Astrocyte (in vitro differentiated cells and primary cell): ENCODE measurements around the gene DEXI. TPM values are rescaled to one million over a fixed set of nuclear protein-coding genes. Genes with fewer than 3 reads are reported as not detected.
"Not testable (repeated sequence)": the region's sequence is repeated elsewhere in the genome, so short reads cannot be mapped to it uniquely, and the experiment has no call there.

Source experiments
- DNase-seq: peaks from one replicate; pipeline ENCODE4 v3.0.0-alpha.2; 2010; ENCODE audit warnings: low read depth
- FAIRE-seq: peaks from 2 replicates; lab custom pipeline; 2011; peaks lifted over from hg19 to GRCh38; lab: Jason Lieb, UNC
- H2AFZ ChIP-seq: 2 replicates; pipeline ENCODE4 v1.6.0; 2012; ENCODE audit warnings: low read depth, low read length, inconsistent platforms
- H3K27ac ChIP-seq: 2 replicates; pipeline ENCODE4 v1.5.1; 2011; ENCODE audit warnings: low read depth, low read length, inconsistent platforms
- H3K27me3 ChIP-seq: 2 replicates; pipeline ENCODE4 v1.6.0; 2011; ENCODE audit warnings: low read length, inconsistent platforms; ENCODE audit not compliant: insufficient read depth
- H3K36me3 ChIP-seq: 2 replicates; pipeline ENCODE4 v1.5.1; 2011; ENCODE audit warnings: low read length, inconsistent platforms; ENCODE audit not compliant: insufficient read depth
- H3K4me1 ChIP-seq: 2 replicates; pipeline ENCODE4 v1.5.1; 2011; ENCODE audit warnings: low read length, inconsistent platforms; ENCODE audit not compliant: insufficient read depth
- H3K4me2 ChIP-seq: 2 replicates; pipeline ENCODE4 v1.6.0; 2012; ENCODE audit warnings: low read length, inconsistent platforms
- H3K4me3 ChIP-seq: 2 replicates; pipeline ENCODE4 v1.5.1; 2011; ENCODE audit warnings: low read depth, mild to moderate bottlenecking, low read length, inconsistent platforms; ENCODE audit not compliant: insufficient read depth
- H3K79me2 ChIP-seq: 2 replicates; pipeline ENCODE4 v1.6.0; 2012; ENCODE audit warnings: mild to moderate bottlenecking, low read length, inconsistent platforms; ENCODE audit not compliant: insufficient read depth
- H3K9ac ChIP-seq: 2 replicates; pipeline ENCODE4 v1.6.0; 2012; ENCODE audit warnings: mild to moderate bottlenecking, low read length, inconsistent platforms
- H3K9me3 ChIP-seq: 2 replicates; pipeline ENCODE4 v1.5.1; 2012; ENCODE audit warnings: low read depth, mild to moderate bottlenecking, low read length, inconsistent platforms; ENCODE audit not compliant: insufficient read depth
- H4K20me1 ChIP-seq: 2 replicates; pipeline ENCODE4 v1.6.0; 2012; ENCODE audit warnings: low read length, inconsistent platforms; ENCODE audit not compliant: insufficient read depth
- H3K27ac Mint-ChIP-seq: one replicate; pipeline ENCODE4 v1.8.0; 2021; ENCODE audit warnings: mild to moderate bottlenecking, mixed read lengths; ENCODE audit not compliant: unreplicated experiment
- H3K27me3 Mint-ChIP-seq: one replicate; pipeline ENCODE4 v1.8.0; 2021; ENCODE audit warnings: low read depth, mixed read lengths; ENCODE audit not compliant: unreplicated experiment
- H3K36me3 Mint-ChIP-seq: one replicate; pipeline ENCODE4 v1.8.0; 2021; ENCODE audit warnings: low read depth, mixed read lengths; ENCODE audit not compliant: unreplicated experiment
- H3K4me1 Mint-ChIP-seq: one replicate; pipeline ENCODE4 v1.8.0; 2021; ENCODE audit warnings: low read depth, mixed read lengths; ENCODE audit not compliant: unreplicated experiment
- H3K4me3 Mint-ChIP-seq: one replicate; pipeline ENCODE4 v1.8.0; 2021; ENCODE audit warnings: mild to moderate bottlenecking, moderate library complexity, mixed read lengths; ENCODE audit not compliant: unreplicated experiment
- H3K9me3 Mint-ChIP-seq: one replicate; pipeline ENCODE4 v1.8.0; 2021; ENCODE audit warnings: mild to moderate bottlenecking, mixed read lengths; ENCODE audit not compliant: unreplicated experiment
- EZH2 ChIP-seq: IDR thresholded peaks from 2 replicates; pipeline ENCODE4 v1.6.1; 2012; ENCODE audit warnings: mild to moderate bottlenecking, low read length, inconsistent platforms; ENCODE audit not compliant: insufficient read depth
- total RNA-seq: library from RNA; stranded (reverse); gene quantifications from 2 replicates; pipeline ENCODE4 v1.2.1, GENCODE V29; 2021
- TF ChIP-seq, protein P1 (sequence below): IDR thresholded peaks from 2 replicates; pipeline ENCODE4 v1.5.1; 2011; ENCODE audit warnings: low read depth, mild to moderate bottlenecking, inconsistent platforms, low read length, moderate library complexity; ENCODE audit not compliant: insufficient read depth

DEXI gene
- total RNA-seq, 1 donor from 2014 or later: 39.8 TPM

GRCh38 chr16:10967986-10968385 is 25.7 kb upstream of the DEXI start:
- Histone ChIP-seq H3K4me2 (no peak overlapping the region), H3K27me3 (no peaks in the 10 kb centered on the region), H3K79me2 (no peaks in the 10 kb centered on the region), H3K36me3 (peaks cover 4% of the 10 kb centered on the region), H3K4me3 (no peak overlapping the region), H3K9ac (no peak overlapping the region), H3K9me3 (no peaks in the 10 kb centered on the region), H3K27ac (no peak overlapping the region), H4K20me1 (peaks cover 12% of the 10 kb centered on the region), H2AFZ (no peak overlapping the region), H3K4me1 (peaks cover 11% of the 10 kb centered on the region)
- no peak for TF ChIP-seq EZH2
- TF ChIP-seq, protein P1, sequence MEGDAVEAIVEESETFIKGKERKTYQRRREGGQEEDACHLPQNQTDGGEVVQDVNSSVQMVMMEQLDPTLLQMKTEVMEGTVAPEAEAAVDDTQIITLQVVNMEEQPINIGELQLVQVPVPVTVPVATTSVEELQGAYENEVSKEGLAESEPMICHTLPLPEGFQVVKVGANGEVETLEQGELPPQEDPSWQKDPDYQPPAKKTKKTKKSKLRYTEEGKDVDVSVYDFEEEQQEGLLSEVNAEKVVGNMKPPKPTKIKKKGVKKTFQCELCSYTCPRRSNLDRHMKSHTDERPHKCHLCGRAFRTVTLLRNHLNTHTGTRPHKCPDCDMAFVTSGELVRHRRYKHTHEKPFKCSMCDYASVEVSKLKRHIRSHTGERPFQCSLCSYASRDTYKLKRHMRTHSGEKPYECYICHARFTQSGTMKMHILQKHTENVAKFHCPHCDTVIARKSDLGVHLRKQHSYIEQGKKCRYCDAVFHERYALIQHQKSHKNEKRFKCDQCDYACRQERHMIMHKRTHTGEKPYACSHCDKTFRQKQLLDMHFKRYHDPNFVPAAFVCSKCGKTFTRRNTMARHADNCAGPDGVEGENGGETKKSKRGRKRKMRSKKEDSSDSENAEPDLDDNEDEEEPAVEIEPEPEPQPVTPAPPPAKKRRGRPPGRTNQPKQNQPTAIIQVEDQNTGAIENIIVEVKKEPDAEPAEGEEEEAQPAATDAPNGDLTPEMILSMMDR: no peak
- peaks cover 20% of the 10 kb centered on the region for H3K4me1 Mint-ChIP-seq
- peaks cover 25% of the 10 kb centered on the region for H3K36me3 Mint-ChIP-seq
- no peak for FAIRE-seq
- H3K9me3 Mint-ChIP-seq: no peaks in the 10 kb centered on the region
- no peak for DNase-seq
- no peaks in the 10 kb centered on the region for H3K27me3 Mint-ChIP-seq
- no peak overlapping the region for H3K4me3 Mint-ChIP-seq
- no peak overlapping the region for H3K27ac Mint-ChIP-seq

- peaks cover 12% of the 10 kb centered on the region for H4K20me1 ChIP-seq
- H3K4me2 ChIP-seq, H3K36me3 ChIP-seq, H3K4me3 Mint-ChIP-seq, H3K79me2 ChIP-seq, H2AFZ ChIP-seq, H3K27me3 Mint-ChIP-seq, H3K27ac ChIP-seq, H3K9ac ChIP-seq, H3K9me3 Mint-ChIP-seq, H3K27ac Mint-ChIP-seq, H3K4me3 ChIP-seq, H3K9me3 ChIP-seq, FAIRE-seq, H3K27me3 ChIP-seq, H3K4me1 ChIP-seq, DNase-seq: not testable (repeated sequence)
- peaks cover 26% of the 10 kb centered on the region for H3K36me3 Mint-ChIP-seq
- H3K4me1 Mint-ChIP-seq: peaks cover 22% of the 10 kb centered on the region
These were observed 24.3 kb upstream of the DEXI start for GRCh38 chr16:10966559-10966958.

DNA sequence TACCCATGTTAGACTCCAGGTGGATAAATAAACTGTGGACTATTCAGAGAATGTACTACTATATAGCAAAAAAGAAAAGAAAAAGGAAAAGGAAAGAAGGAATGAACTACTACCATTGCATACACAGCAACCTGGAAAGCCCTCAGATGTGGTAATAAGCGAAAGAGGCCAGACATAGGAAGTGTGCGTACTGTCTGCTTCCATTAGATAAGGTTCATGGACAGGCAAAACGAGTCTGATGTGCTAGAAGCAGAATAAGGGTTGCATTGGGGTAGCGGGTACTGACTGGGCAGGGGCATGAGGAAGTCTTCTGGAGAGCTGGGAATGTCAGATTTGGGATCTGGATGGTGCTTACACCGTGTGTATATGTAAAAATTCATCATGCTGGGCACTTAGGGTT is 23.9 kb upstream of the DEXI start:
- H3K4me1 Mint-ChIP-seq: peaks cover 25% of the 10 kb centered on the region
- Histone ChIP-seq H3K27me3 (no peaks in the 10 kb centered on the region), H3K4me2 (no peak overlapping the region), H3K9me3 (no peaks in the 10 kb centered on the region), H2AFZ (no peak overlapping the region), H4K20me1 (peaks cover 12% of the 10 kb centered on the region), H3K4me3 (no peak overlapping the region), H3K27ac (no peak overlapping the region), H3K36me3 (peaks cover 4% of the 10 kb centered on the region), H3K9ac (no peak overlapping the region), H3K4me1 (peaks cover 14% of the 10 kb centered on the region), H3K79me2 (no peaks in the 10 kb centered on the region)
- DNase-seq: no peak
- H3K27ac Mint-ChIP-seq: no peak overlapping the region
- H3K27me3 Mint-ChIP-seq: no peaks in the 10 kb centered on the region
- H3K9me3 Mint-ChIP-seq: peaks cover 2% of the 10 kb centered on the region
- no peak for FAIRE-seq
- TF ChIP-seq EZH2: no peak
- TF ChIP-seq, protein P1: no peak
- H3K4me3 Mint-ChIP-seq: no peak overlapping the region
- peaks cover 23% of the 10 kb centered on the region for H3K36me3 Mint-ChIP-seq
